ENCODE data around the gene EFCAB14. TPM values are rescaled to one million over a fixed set of nuclear protein-coding genes. Genes with fewer than 3 reads are reported as not detected.

The EFCAB14 gene
- 64.6 and 101 TPM in 2 replicates for total RNA-seq (ENCODE audit: low replicate concordance)
- long read RNA-seq, full-length matches to known transcripts: 4 of 47 reads
- long read RNA-seq, partial matches to known transcripts: 3 of 47 reads
- long read RNA-seq, other reads (novel, unspliced or antisense): 40 of 47 reads

DNA sequence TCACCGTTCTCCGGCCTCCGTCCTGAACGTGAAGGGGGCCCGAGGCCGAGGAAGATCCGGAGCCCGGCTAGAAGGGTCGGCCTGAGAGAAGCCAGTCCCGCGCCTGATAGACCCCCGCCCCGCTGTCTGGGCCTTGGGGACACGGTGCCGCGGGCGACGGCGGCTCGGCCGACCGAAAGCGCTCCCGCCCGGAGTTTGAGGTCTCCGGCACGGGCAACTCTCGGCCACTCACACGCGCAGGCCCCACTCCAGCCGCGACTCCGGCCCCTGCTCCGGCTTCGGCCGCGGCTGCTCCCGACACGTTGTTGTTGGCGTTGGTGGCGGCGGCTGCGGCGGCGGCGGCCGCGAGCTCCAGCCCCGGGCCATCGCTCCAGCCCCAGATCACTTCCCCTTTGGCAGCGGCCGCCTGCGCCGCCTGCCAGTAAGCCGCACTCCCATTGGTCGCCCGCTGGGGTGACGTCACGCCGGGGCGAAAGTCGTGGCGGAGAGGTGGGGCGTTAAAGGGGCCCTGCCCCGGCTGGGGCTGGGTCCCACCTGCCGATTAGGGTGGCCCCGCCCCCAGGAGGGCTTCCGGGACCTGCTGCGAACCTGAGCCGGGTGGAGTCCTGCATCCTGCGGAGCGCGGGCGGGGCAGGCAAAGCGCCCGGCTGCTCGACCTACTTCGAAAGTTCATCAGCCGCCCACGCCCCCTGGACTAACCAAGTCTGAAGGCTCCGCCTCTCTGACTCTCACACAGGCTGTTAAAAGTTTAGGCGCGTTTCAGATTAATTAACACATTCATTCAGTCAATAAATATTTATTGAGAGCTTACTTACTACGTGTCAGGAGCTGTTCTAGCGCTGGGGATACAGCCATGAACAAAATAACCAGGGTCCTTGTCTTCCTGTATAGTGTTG is at the start of gene EFCAB14:
EFCAB14 (minus strand) TSS at position 388 of the 896 bp plus-strand sequence. CDS start 1,027 bp downstream, outside the sequence.
- H3K27ac Mint-ChIP-seq: peak within 1 kb of the TSS; percentile 88
- peak within 1 kb of the TSS; percentile 93 for H3K4me3 Mint-ChIP-seq
- peaks cover 36% of the 10 kb centered on the region for H3K4me1 Mint-ChIP-seq (ENCODE audit: unreplicated experiment)
- peaks cover 3% of the 10 kb centered on the region for H3K27me3 Mint-ChIP-seq
- H3K36me3 Mint-ChIP-seq: peaks cover 10% of the 10 kb centered on the region
- DNase-seq (ENCODE audit: extremely low spot score, unreplicated experiment): peak; percentile 99
- TF ChIP-seq, protein P1, sequence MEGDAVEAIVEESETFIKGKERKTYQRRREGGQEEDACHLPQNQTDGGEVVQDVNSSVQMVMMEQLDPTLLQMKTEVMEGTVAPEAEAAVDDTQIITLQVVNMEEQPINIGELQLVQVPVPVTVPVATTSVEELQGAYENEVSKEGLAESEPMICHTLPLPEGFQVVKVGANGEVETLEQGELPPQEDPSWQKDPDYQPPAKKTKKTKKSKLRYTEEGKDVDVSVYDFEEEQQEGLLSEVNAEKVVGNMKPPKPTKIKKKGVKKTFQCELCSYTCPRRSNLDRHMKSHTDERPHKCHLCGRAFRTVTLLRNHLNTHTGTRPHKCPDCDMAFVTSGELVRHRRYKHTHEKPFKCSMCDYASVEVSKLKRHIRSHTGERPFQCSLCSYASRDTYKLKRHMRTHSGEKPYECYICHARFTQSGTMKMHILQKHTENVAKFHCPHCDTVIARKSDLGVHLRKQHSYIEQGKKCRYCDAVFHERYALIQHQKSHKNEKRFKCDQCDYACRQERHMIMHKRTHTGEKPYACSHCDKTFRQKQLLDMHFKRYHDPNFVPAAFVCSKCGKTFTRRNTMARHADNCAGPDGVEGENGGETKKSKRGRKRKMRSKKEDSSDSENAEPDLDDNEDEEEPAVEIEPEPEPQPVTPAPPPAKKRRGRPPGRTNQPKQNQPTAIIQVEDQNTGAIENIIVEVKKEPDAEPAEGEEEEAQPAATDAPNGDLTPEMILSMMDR (conservative IDR thresholded peaks at IDR 0.05): no peak
- no peaks in the 10 kb centered on the region for H3K9me3 Mint-ChIP-seq

DNA sequence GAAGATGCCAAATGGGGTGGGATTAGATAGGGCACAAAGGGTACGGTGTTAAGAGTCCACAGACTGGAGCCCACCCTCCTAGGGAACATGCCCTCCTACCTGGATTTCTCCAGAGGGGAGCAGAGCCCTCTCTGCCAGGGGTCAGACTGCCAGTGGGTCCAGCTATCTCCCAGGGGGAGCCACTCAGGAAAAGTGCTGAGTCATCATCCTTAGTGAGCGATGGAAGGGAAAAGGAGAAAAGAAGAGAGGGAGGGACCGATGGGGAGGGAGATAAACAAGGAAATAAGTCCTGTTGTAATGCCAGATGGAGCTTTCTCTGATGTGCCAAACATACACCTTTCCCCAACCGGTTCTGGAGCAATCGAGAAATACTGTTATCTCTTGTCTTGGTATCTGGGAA is 49.5 kb upstream of the EFCAB14 start:
- H3K4me1 Mint-ChIP-seq (ENCODE audit: unreplicated experiment): no peaks in the 10 kb centered on the region
- H3K27ac Mint-ChIP-seq: no peak overlapping the region
- TF ChIP-seq, protein P1 (conservative IDR thresholded peaks at IDR 0.05): no peak
- peaks cover 5% of the 10 kb centered on the region for H3K9me3 Mint-ChIP-seq
- no peaks in the 10 kb centered on the region for H3K36me3 Mint-ChIP-seq
- DNase-seq (ENCODE audit: extremely low spot score, unreplicated experiment): no peak
- H3K27me3 Mint-ChIP-seq: no peaks in the 10 kb centered on the region
- H3K4me3 Mint-ChIP-seq: no peak overlapping the region

GRCh38 chr1:46767649-46768282 is 48.9 kb upstream of the EFCAB14 start:
- Mint-ChIP-seq H3K9me3 (peaks cover 5% of the 10 kb centered on the region), H3K36me3 (no peaks in the 10 kb centered on the region), H3K27me3 (no peaks in the 10 kb centered on the region), H3K4me3 (no peak overlapping the region), H3K4me1 (ENCODE audit: unreplicated experiment) (no peaks in the 10 kb centered on the region), H3K27ac (no peak overlapping the region)
- TF ChIP-seq, protein P1 (conservative IDR thresholded peaks at IDR 0.05): no peak
- DNase-seq (ENCODE audit: extremely low spot score, unreplicated experiment): no peak

- Mint-ChIP-seq H3K9me3 (no peaks in the 10 kb centered on the region), H3K36me3 (no peaks in the 10 kb centered on the region), H3K4me1 (ENCODE audit: unreplicated experiment) (peaks cover 5% of the 10 kb centered on the region), H3K27me3 (no peaks in the 10 kb centered on the region), H3K27ac (no peak overlapping the region), H3K4me3 (no peak overlapping the region)
- DNase-seq (ENCODE audit: extremely low spot score, unreplicated experiment): no peak
- TF ChIP-seq, protein P1 (conservative IDR thresholded peaks at IDR 0.05): no peak
These were observed 45.5 kb upstream of the EFCAB14 start for GRCh38 chr1:46764402-46764801.

DNA sequence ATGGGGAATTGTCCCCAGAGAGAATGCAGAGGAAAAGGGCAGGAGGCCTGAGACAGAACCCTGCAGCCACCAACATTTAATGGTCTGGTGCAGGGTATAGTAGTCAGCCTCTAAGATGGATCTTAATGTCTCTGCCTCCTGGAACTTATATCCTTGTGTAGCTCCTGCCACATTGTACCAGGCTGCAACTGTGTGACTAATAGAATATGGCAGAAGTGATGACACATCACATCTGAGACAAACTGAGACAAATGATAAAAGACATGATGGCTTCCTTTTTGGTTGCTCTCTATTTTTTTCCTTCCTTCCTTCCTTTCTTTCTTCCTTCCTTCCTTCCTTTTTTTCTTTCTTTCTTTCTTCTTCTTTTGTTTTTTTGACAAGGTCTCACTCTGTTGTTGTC is 42.8 kb upstream of the EFCAB14 start:
- no peak overlapping the region for H3K4me3 Mint-ChIP-seq
- DNase-seq (ENCODE audit: extremely low spot score, unreplicated experiment): no peak
- H3K27ac Mint-ChIP-seq: no peak overlapping the region
- TF ChIP-seq, protein P1 (conservative IDR thresholded peaks at IDR 0.05): no peak
- no peaks in the 10 kb centered on the region for H3K27me3 Mint-ChIP-seq
- no peaks in the 10 kb centered on the region for H3K36me3 Mint-ChIP-seq
- H3K4me1 Mint-ChIP-seq (ENCODE audit: unreplicated experiment): peaks cover 11% of the 10 kb centered on the region
- H3K9me3 Mint-ChIP-seq: no peaks in the 10 kb centered on the region

Measured in type B pancreatic cell (in vitro differentiated cells).